PFSK-1 (cell line): Measurements from ENCODE around the gene SUCO.

ENCODE experiments used
- FOXP2 ChIP-seq: optimal IDR thresholded peaks from 2 replicates; pipeline ENCODE3; 2011; ENCODE audit warnings: borderline replicate concordance, control low read depth, inconsistent platforms; ENCODE audit not compliant: insufficient read depth; ENCODE audit errors: extremely low read length, extremely low read depth
- POLR2AphosphoS5 ChIP-seq: IDR thresholded peaks from 2 replicates; pipeline ENCODE4 v1.6.1; 2012; ENCODE audit warnings: low read depth, mild to moderate bottlenecking, control low read depth, low read length, moderate library complexity
- REST ChIP-seq, 2 experiments: IDR thresholded peaks; 2 replicates each; pipeline versions ENCODE4 v1.6.1 to v1.8.0; 2011 to 2012; ENCODE audit warnings: low read depth in 2 of 2, low read length in 2 of 2, control low read depth in 1 of 2, inconsistent platforms in 1 of 2, mild to moderate bottlenecking in 1 of 2, moderate library complexity in 1 of 2; ENCODE audit not compliant: insufficient read depth in 1 of 2
- SIN3A ChIP-seq: IDR thresholded peaks from 2 replicates; pipeline ENCODE4 v1.6.1; 2012; ENCODE audit warnings: mild to moderate bottlenecking, low read length, moderate library complexity, borderline replicate concordance; ENCODE audit not compliant: insufficient read depth
- TAF1 ChIP-seq: IDR thresholded peaks from 2 replicates; pipeline ENCODE4 v1.6.1; 2012; ENCODE audit warnings: low read length, control low read depth, borderline replicate concordance; ENCODE audit not compliant: insufficient read depth

Gene SUCO

GRCh38 chr1:172599912-172600311 lies 67.0 kb downstream of the SUCO start:
- TF ChIP-seq POLR2AphosphoS5, result no peak
- TF ChIP-seq TAF1, result no peak
- no peak for TF ChIP-seq REST (IDR thresholded peaks at IDR 0.05; ENCODE audit: insufficient read depth in 1 of 2, low read depth in 2 of 2, low read length in 2 of 2)
- TF ChIP-seq SIN3A, result no peak
- no peak for TF ChIP-seq FOXP2

GRCh38 chr1:172600615-172601014 lies 67.7 kb downstream of the SUCO start:
- TF ChIP-seq REST (IDR thresholded peaks at IDR 0.05; ENCODE audit: insufficient read depth in 1 of 2, low read depth in 2 of 2, low read length in 2 of 2), result no peak
- TF ChIP-seq POLR2AphosphoS5, result no peak
- no peak for TF ChIP-seq SIN3A
- TF ChIP-seq TAF1, result no peak
- no peak for TF ChIP-seq FOXP2

GRCh38 chr1:172601046-172601630 lies 68.2 kb downstream of the SUCO start:
- TF ChIP-seq TAF1 (no peak), FOXP2 (no peak), REST (IDR thresholded peaks at IDR 0.05; ENCODE audit: insufficient read depth in 1 of 2, low read depth in 2 of 2, low read length in 2 of 2) (no peak), POLR2AphosphoS5 (no peak), SIN3A (no peak)

GRCh38 chr1:172602706-172603105 lies 69.8 kb downstream of the SUCO start:
- TF ChIP-seq TAF1, result no peak
- TF ChIP-seq POLR2AphosphoS5, result no peak
- no peak for TF ChIP-seq REST (IDR thresholded peaks at IDR 0.05; ENCODE audit: insufficient read depth in 1 of 2, low read depth in 2 of 2, low read length in 2 of 2)
- TF ChIP-seq SIN3A, result no peak
- no peak for TF ChIP-seq FOXP2
